CD8-positive, alpha-beta memory T cell (primary cell): Measurements from ENCODE around the gene PLAC1. TPM values are rescaled to one million over a fixed set of nuclear protein-coding genes. Genes with fewer than 3 reads are reported as not detected.

Source experiments
- CTCF ChIA-PET: fragments of 350-600 bp; sonication (Branson Sonifier 250); formaldehyde crosslinking; loops from one replicate; lab custom pipeline; 2021; ENCODE audit warnings: antibody characterized with exemption; lab: Charles Lee
- POLR2A ChIA-PET: fragments of 350-600 bp; sonication (Branson Sonifier 250); formaldehyde crosslinking; loops from one replicate; lab custom pipeline; 2021; ENCODE audit warnings: antibody characterized with exemption; lab: Charles Lee
- DNase-seq, 5 donors: peaks; one replicate each; pipeline versions ENCODE4 v3.0.0 to v3.0.0-alpha.2; 2020 to 2022; ENCODE audit warnings: mixed read lengths in 1 of 5
- H3K27ac ChIP-seq: one replicate; pipeline ENCODE4 v1.7.0; 2013; ENCODE audit warnings: low read depth, mild to moderate bottlenecking, low read length, moderate library complexity
- H3K27me3 ChIP-seq: 2 replicates; pipeline ENCODE4 v1.7.0; 2013; ENCODE audit warnings: low read length, mild to moderate bottlenecking; ENCODE audit not compliant: insufficient read depth, poor library complexity, severe bottlenecking
- H3K36me3 ChIP-seq: 2 replicates; pipeline ENCODE4 v1.7.0; 2013; ENCODE audit warnings: mild to moderate bottlenecking, low read length, moderate library complexity; ENCODE audit not compliant: insufficient read depth
- H3K4me1 ChIP-seq: 2 replicates; pipeline ENCODE4 v1.7.0; 2013; ENCODE audit warnings: mild to moderate bottlenecking, low read length, moderate library complexity; ENCODE audit not compliant: insufficient read depth
- H3K4me3 ChIP-seq: 2 replicates; pipeline ENCODE4 v1.7.0; 2013; ENCODE audit warnings: mild to moderate bottlenecking, low read length
- H3K9me3 ChIP-seq: 2 replicates; pipeline ENCODE4 v1.7.0; 2013; ENCODE audit warnings: mild to moderate bottlenecking, low read length
- H3K27ac Mint-ChIP-seq, 8 donors: one replicate each; pipeline ENCODE4 v1.8.0; 2020 to 2021; ENCODE audit warnings: mixed read lengths in 8 of 8, mild to moderate bottlenecking in 6 of 8, inconsistent platforms in 3 of 8, moderate library complexity in 3 of 8
- H3K27me3 Mint-ChIP-seq, 2 donors: one replicate each; pipeline ENCODE4 v1.8.0; 2020 to 2021; ENCODE audit warnings: mixed read lengths in 2 of 2, mild to moderate bottlenecking in 1 of 2, moderate library complexity in 1 of 2
- H3K36me3 Mint-ChIP-seq, 3 donors: one replicate each; pipeline ENCODE4 v1.8.0; 2020 to 2021; ENCODE audit warnings: mixed read lengths in 3 of 3, inconsistent platforms in 1 of 3, mild to moderate bottlenecking in 1 of 3
- H3K4me1 Mint-ChIP-seq, 3 donors: one replicate each; pipeline ENCODE4 v1.8.0; 2020 to 2021; ENCODE audit warnings: mixed read lengths in 3 of 3, inconsistent platforms in 1 of 3, mild to moderate bottlenecking in 1 of 3
- H3K4me3 Mint-ChIP-seq, 7 donors: one replicate each; pipeline ENCODE4 v1.8.0; 2020 to 2021; ENCODE audit warnings: mixed read lengths in 7 of 7, mild to moderate bottlenecking in 6 of 7, moderate library complexity in 4 of 7, inconsistent platforms in 2 of 7
- H3K9me3 Mint-ChIP-seq, 5 donors: one replicate each; pipeline ENCODE4 v1.8.0; 2020 to 2022; ENCODE audit warnings: mixed read lengths in 5 of 5, mild to moderate bottlenecking in 3 of 5, moderate library complexity in 2 of 5, inconsistent platforms in 1 of 5
- polyA plus RNA-seq: library from polyadenylated mRNA; unstranded; fragments of 300-500 nt; fragmentation: Illumina TruSeq; gene quantifications from one replicate; pipeline ENCODE4 v1.2.3, GENCODE V29; 2021
- total RNA-seq, 2 experiments: library from RNA; stranded (reverse); gene quantifications; one replicate each; pipeline ENCODE4 v1.2.3, GENCODE V29; 2021

The PLAC1 gene
- total and polyA plus RNA-seq, 3 experiments from 2014 or later: not detected

GRCh38 chrX:134580907-134581306 is 77.4 kb downstream of the PLAC1 start:
- Histone ChIP-seq H3K4me3 (no peak overlapping the region), H3K4me1 (no peaks in the 10 kb centered on the region), H3K36me3 (no peaks in the 10 kb centered on the region), H3K9me3 (no peaks in the 10 kb centered on the region), H3K27me3 (no peaks in the 10 kb centered on the region), H3K27ac (no peak overlapping the region)
- POLR2A ChIA-PET: no interaction called here
- Mint-ChIP-seq H3K36me3 (no peaks in the 10 kb centered on the region), H3K27ac (no peak overlapping the region), H3K4me1 (no peaks in the 10 kb centered on the region), H3K4me3 (no peak overlapping the region), H3K9me3 (peaks cover 0 to 1% (median 0%) of the 10 kb centered on the region in 5 donors), H3K27me3 (peaks cover 3 to 14% of the 10 kb centered on the region in 2 donors)
- CTCF ChIA-PET: no interaction called here
- DNase-seq: no peak

- Histone ChIP-seq H3K36me3 (no peaks in the 10 kb centered on the region), H3K4me3 (no peak overlapping the region), H3K4me1 (no peaks in the 10 kb centered on the region), H3K27ac (no peak overlapping the region), H3K9me3 (no peaks in the 10 kb centered on the region), H3K27me3 (no peaks in the 10 kb centered on the region)
- ChIA-PET POLR2A (no interaction called here), CTCF (no interaction called here)
- Mint-ChIP-seq H3K27ac (no peak overlapping the region), H3K4me3 (no peak overlapping the region), H3K9me3 (peaks cover 0 to 1% (median 0%) of the 10 kb centered on the region in 5 donors), H3K4me1 (no peaks in the 10 kb centered on the region), H3K27me3 (peaks cover 0 to 4% of the 10 kb centered on the region in 2 donors), H3K36me3 (no peaks in the 10 kb centered on the region)
- no peak for DNase-seq
These were observed 84.6 kb downstream of the PLAC1 start for GRCh38 chrX:134573683-134574035.

GRCh38 chrX:134572816-134573682 is 85.2 kb downstream of the PLAC1 start:
- no peak overlapping the region for H3K27ac Mint-ChIP-seq
- H3K4me3 Mint-ChIP-seq: no peak overlapping the region
- no peaks in the 10 kb centered on the region for H3K4me1 Mint-ChIP-seq
- H3K36me3 ChIP-seq: no peaks in the 10 kb centered on the region
- no peak overlapping the region for H3K4me3 ChIP-seq
- no peak overlapping the region for H3K27ac ChIP-seq
- no peaks in the 10 kb centered on the region for H3K9me3 ChIP-seq
- POLR2A ChIA-PET: no interaction called here
- H3K36me3 Mint-ChIP-seq: no peaks in the 10 kb centered on the region
- CTCF ChIA-PET: no interaction called here
- no peak for DNase-seq
- no peaks in the 10 kb centered on the region for H3K4me1 ChIP-seq
- peaks cover 0 to 3% of the 10 kb centered on the region in 2 donors for H3K27me3 Mint-ChIP-seq
- no peaks in the 10 kb centered on the region for H3K27me3 ChIP-seq
- H3K9me3 Mint-ChIP-seq: peaks cover 0 to 1% (median 0%) of the 10 kb centered on the region in 5 donors

- Histone ChIP-seq H3K36me3 (no peaks in the 10 kb centered on the region), H3K4me3 (no peak overlapping the region), H3K27ac (no peak overlapping the region), H3K27me3 (no peaks in the 10 kb centered on the region), H3K4me1 (no peaks in the 10 kb centered on the region), H3K9me3 (no peaks in the 10 kb centered on the region)
- Mint-ChIP-seq H3K4me3 (no peak overlapping the region), H3K36me3 (no peaks in the 10 kb centered on the region), H3K4me1 (no peaks in the 10 kb centered on the region), H3K27me3 (peaks cover 0 to 4% of the 10 kb centered on the region in 2 donors), H3K27ac (no peak overlapping the region), H3K9me3 (no peaks in the 10 kb centered on the region)
- CTCF ChIA-PET: interaction anchor here (0.9 kb wide), 1 partner anchor 10 kb away, joined by 3 read pairs; no protein-coding TSS in a partner anchor
- POLR2A ChIA-PET: no interaction called here
- DNase-seq: no peak
These were observed 86.5 kb downstream of the PLAC1 start for GRCh38 chrX:134571796-134572195.

- ChIA-PET POLR2A (no interaction called here), CTCF (no interaction called here)
- no peak overlapping the region for H3K4me3 ChIP-seq
- H3K36me3 ChIP-seq: no peaks in the 10 kb centered on the region
- H3K9me3 Mint-ChIP-seq: peaks cover 0 to 2% (median 0%) of the 10 kb centered on the region in 5 donors
- peaks cover 0 to 4% of the 10 kb centered on the region in 2 donors for H3K27me3 Mint-ChIP-seq
- H3K4me1 ChIP-seq: no peaks in the 10 kb centered on the region
- H3K4me1 Mint-ChIP-seq: no peaks in the 10 kb centered on the region
- no peak overlapping the region for H3K27ac ChIP-seq
- no peak overlapping the region for H3K4me3 Mint-ChIP-seq
- no peaks in the 10 kb centered on the region for H3K27me3 ChIP-seq
- no peaks in the 10 kb centered on the region for H3K36me3 Mint-ChIP-seq
- no peak overlapping the region for H3K27ac Mint-ChIP-seq
- DNase-seq: no peak
- no peaks in the 10 kb centered on the region for H3K9me3 ChIP-seq
These were observed 87.4 kb downstream of the PLAC1 start for GRCh38 chrX:134570899-134571298.

- ChIA-PET CTCF (no interaction called here), POLR2A (no interaction called here)
- Mint-ChIP-seq H3K4me1 (no peaks in the 10 kb centered on the region), H3K27me3 (peaks cover under 1 to 4% of the 10 kb centered on the region in 2 donors), H3K4me3 (no peak overlapping the region), H3K27ac (no peak overlapping the region), H3K36me3 (no peaks in the 10 kb centered on the region), H3K9me3 (peaks cover 0 to 2% (median 0%) of the 10 kb centered on the region in 5 donors)
- Histone ChIP-seq H3K27ac (no peak overlapping the region), H3K27me3 (no peaks in the 10 kb centered on the region), H3K36me3 (no peaks in the 10 kb centered on the region), H3K4me1 (no peaks in the 10 kb centered on the region), H3K9me3 (no peaks in the 10 kb centered on the region), H3K4me3 (no peak overlapping the region)
- no peak for DNase-seq
These were observed 87.8 kb downstream of the PLAC1 start for GRCh38 chrX:134570509-134570846.

- POLR2A ChIA-PET: no interaction called here
- H3K36me3 Mint-ChIP-seq: no peaks in the 10 kb centered on the region
- no peaks in the 10 kb centered on the region for H3K4me1 Mint-ChIP-seq
- no peak overlapping the region for H3K4me3 ChIP-seq
- H3K4me1 ChIP-seq: no peaks in the 10 kb centered on the region
- H3K27me3 ChIP-seq: no peaks in the 10 kb centered on the region
- CTCF ChIA-PET: no interaction called here
- H3K36me3 ChIP-seq: no peaks in the 10 kb centered on the region
- no peak overlapping the region for H3K27ac Mint-ChIP-seq
- no peak for DNase-seq
- no peak overlapping the region for H3K4me3 Mint-ChIP-seq
- H3K9me3 Mint-ChIP-seq: peaks cover 0 to 2% (median 0%) of the 10 kb centered on the region in 5 donors
- H3K27ac ChIP-seq: no peak overlapping the region
- peaks cover 4 to 5% of the 10 kb centered on the region in 2 donors for H3K27me3 Mint-ChIP-seq
- no peaks in the 10 kb centered on the region for H3K9me3 ChIP-seq
These were observed 89.0 kb downstream of the PLAC1 start for GRCh38 chrX:134569306-134569705.

GRCh38 chrX:134568285-134569016 is 89.8 kb downstream of the PLAC1 start:
- POLR2A ChIA-PET: no interaction called here
- H3K4me1 ChIP-seq: no peaks in the 10 kb centered on the region
- Mint-ChIP-seq H3K27ac (no peak overlapping the region), H3K36me3 (no peaks in the 10 kb centered on the region), H3K27me3 (peaks cover 4% of the 10 kb centered on the region in 2 donors), H3K4me3 (no peak overlapping the region), H3K4me1 (no peaks in the 10 kb centered on the region), H3K9me3 (peaks cover 0 to 2% (median 0%) of the 10 kb centered on the region in 5 donors)
- no peaks in the 10 kb centered on the region for H3K27me3 ChIP-seq
- H3K9me3 ChIP-seq: no peaks in the 10 kb centered on the region
- no peak overlapping the region for H3K4me3 ChIP-seq
- H3K36me3 ChIP-seq: no peaks in the 10 kb centered on the region
- H3K27ac ChIP-seq: no peak overlapping the region
- DNase-seq: no peak
- CTCF ChIA-PET: no interaction called here
